GM18861 (cell line): ENCODE results near the gene TAGLN.

Experiments
- ATAC-seq: cut with Tn5 transposase; IDR thresholded peaks from one replicate; pipeline ENCODE4 v1.9.1; 2021; ENCODE audit not compliant: unreplicated experiment

TAGLN gene

DNA sequence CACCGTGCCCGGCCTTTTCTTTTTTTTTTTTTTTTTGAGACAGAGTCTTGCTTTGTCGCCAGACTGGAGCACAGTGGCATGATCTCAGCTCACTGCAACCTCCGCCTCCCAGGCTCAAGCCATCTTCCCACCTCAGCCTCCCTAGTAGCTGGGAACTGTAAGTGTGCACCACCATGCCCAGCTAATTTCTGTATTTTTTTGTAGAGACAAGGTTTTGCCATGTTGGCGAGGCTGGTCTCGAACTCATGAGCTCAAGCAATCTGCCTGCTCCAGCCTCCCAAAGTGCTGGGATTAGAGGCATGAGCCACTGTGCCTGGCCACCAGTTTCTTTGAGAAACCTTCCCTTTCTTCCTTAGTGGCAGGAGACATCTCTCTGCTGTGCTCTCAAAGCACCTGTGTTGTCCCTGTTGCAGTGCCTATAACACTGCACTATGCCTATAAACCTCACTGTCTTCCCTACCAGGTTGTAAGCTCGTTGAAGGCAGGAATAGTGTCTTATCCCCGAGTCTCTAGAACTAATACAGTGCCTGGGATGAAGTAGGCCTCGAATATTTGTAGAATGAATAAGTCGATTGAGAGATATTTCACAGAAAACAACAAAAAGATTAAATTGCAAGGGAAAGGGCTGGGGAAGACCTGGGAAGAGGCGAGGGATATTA, 13.7 kb downstream of the TAGLN start:
- no peak for ATAC-seq

DNA sequence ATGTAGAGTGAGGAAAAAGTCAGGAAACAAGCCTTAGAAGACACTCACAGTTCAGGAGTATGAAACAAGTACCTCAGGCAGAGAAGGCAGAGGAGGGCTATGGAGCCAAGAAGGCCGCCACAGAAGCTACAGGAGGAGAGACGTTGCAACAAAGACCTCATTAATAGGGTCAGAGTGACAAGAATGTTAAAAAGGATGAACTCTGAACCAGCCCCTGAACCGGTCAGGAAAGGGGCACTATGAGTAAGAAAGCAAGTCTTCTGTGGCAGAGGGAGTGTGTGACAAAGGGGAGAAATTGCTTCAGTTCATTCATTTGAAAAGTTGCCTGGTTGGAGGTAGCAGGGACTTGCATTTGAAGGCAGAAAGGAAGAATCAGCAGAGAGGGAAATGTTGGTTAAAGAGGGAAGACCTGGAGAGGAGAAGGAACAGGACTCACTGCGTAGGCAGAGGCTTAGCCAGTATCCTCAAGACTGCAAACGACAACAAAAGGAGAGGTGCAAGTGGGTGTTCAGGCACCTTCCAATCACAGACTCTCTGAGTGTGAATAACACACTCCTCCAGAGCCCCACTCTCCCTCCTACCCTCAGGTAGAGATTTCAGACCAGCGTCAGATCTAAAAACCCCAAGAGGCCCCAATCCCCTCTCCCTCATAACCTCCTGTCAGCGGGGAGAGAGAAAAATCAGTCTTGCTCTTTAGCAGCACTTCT, 15.4 kb downstream of the TAGLN start:
- ATAC-seq: no peak

DNA sequence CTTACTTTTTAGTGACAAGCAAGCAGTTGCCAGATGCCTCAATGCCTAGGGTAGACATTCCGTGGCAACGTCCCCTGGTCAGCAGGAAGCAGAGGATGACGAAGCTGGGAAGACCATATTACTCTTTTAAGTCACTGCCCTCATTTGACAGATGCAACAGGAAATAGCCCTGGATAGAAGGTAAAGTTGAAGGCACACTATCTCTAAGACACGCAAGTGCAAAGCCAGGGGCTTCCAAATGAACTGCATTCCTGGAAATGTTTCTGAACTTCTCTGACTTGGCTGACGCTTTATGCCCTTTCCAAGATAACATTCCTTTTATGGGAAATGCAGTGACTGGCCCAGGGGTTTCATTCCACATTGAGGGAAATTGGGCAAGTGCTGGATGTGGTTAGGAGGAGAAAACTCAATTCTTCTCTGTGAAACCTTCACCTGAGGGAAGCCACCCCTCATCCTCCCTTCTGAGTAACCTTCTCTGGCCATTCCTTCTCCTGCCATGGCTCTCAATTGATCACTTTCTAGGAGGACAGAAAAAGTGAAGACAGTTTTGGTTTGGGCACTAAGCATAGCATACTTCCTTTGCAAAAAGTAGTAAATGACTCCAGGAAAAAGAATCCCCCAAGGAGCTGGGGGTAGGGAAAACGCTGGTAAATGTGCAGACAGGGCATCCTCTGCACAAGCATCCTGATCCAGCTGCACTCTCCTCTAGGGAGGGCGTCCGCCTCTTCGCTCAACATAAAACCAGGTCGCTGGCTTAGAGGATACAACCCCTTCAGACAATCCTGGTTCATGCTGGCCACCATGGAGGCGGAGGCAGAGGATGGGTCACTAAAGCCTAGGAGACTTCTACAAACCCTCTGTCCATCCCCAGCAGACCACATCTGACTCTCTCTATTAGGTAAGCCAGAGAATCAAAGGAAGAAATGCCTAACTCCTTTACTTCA, 18.2 kb downstream of the TAGLN start:
- ATAC-seq: no peak

DNA sequence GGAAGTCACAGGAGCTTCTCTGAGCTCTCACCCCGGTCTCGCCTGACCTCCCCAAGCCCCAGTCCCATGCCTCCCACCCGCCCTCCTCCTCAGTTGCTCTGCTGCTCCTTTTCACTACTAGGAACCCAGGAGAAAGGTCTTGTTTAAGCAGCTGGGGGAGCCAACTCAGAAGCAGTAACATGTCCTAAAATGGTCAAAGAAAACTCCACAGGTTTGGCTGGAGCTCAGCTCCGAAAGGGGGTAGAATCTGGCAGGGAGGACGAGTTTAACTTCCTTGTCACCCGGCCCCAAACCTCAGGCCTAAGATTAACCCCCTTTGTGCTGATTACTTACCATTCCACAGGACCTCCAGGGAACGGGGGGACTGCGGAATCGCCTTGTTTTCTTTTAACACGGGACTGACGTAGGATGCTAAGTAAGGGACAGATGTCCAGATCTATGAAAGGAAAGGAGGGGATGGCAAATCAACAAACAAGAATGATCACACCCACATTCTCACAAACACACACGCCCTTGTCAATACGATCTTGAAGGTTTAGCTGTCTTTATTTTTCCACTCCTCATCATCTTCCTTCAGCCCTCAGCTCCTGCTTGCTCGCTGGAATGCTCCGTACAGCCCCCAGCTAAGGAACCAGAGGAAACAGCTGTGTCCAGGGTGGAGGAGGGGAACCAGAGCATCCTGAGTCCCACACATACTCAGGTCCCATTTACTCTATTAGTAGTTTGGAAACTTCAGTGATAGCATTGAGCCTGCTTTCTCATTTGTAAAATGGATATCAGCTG, 19.2 kb downstream of the TAGLN start:
- no peak for ATAC-seq

DNA sequence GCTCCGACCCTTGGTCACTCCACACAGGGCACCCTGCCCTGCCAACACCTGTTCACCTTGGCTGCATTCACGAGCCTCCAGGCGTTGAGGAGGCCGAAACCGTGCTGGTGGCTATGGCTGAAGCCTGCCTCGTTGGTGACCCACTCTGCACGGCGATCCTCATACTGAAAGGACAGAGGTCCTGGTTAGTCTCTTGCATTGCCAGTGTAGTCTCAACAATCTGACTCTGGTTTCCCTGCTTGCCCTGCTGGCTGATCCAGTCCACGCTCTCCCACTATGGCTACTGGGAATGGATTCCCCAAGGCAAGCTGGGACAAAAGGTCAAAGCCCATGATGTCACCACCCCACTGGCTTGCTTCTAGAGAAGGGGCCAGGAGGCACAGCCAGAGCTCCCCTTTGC, 19.8 kb downstream of the TAGLN start:
- no peak for ATAC-seq

DNA sequence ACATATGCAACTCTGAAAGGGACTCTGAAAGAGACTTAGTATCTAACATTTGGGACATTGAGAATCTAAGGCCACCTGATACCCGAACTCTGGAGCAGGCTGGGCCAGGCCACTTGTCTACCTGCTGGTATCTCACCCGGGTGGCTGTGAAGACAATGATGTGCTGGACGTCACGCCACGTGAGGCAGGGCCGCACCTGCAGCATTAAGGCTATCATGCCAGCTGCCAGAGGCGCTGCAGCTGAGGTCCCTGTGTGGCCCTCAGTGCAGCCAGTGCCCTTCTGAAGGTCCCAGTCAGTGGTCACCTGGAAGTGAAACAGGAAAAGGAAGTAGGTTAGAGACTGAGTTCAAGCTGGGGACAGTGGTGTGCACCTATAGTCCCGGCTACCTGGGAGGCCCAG, 20.3 kb downstream of the TAGLN start:
- no peak for ATAC-seq

DNA sequence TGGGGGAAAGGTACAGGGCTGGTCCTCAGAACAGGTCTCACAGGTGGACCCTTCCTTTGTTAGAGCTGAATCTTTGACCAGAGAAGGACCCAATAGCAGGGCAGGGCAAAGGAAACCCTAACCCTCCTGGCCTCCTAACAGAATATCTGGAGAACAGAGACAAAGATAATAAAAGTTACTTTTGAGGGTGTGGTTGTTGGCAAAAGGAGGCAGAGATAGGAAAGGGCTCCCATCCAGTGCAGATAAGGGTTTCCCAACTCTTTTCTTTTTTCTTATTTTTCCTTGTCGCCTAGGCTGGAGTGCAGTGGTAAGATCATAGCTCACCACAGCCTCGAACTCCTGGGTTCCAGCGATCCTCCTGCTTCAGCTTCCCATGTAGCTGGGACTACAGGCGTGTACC, 20.8 kb downstream of the TAGLN start:
- ATAC-seq: no peak

DNA sequence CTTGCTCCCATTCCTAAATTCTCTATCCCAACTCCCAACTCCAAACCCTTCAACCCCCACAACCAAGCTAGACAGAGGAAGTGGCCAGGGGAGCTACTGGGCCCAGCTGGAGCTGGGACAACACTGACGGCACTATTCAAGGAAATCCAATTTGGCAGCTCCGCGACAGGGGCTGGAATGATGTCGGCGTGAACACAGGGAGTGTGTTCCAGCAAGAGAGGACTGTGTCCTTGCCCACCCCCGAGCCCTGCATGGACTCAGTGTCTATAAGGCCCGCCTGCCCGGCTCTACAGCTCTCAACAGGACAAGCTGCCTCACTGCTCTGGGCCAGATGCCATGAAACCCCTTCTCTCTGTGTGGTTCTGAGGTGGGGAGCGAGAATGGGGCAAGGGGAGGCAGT, 21.4 kb downstream of the TAGLN start:
- ATAC-seq: no peak

DNA sequence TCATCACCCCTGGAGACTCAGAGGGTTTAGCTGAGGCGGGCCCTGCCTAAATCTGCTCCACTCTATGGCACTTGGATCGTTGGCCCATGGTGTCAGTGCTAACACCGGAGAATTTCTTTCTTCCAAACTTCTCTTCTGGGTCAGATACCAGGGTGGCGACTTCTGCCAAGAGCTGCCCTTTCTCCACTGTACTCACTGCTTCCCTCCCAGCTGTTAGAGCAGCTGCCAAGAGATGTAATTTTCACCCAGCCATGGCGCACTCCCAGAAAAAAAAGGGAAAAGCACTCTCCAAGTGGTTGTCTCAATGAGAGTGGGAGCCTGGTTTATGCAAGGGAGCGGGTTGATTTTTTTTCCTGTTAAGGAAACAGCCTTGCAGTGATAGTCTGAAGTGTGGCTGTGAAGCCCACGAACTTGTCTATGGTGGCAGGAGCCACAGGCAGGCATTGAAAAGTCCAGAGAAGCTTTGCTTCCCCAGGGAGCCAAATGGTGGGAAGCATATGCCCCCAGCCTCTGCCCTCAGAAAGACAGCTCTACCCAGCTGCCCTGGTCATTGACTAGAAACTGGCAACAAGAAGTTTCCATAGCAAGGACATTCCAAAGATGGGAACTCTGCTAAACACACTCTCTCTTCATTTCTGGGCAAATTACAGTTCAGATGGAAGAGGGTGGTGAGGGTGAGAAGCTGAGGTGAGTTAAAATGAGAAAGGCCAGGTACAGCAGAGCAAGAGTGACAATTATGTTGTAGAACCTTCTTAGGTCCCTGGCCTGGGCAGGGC, 22.0 kb downstream of the TAGLN start:
- ATAC-seq: no peak

DNA sequence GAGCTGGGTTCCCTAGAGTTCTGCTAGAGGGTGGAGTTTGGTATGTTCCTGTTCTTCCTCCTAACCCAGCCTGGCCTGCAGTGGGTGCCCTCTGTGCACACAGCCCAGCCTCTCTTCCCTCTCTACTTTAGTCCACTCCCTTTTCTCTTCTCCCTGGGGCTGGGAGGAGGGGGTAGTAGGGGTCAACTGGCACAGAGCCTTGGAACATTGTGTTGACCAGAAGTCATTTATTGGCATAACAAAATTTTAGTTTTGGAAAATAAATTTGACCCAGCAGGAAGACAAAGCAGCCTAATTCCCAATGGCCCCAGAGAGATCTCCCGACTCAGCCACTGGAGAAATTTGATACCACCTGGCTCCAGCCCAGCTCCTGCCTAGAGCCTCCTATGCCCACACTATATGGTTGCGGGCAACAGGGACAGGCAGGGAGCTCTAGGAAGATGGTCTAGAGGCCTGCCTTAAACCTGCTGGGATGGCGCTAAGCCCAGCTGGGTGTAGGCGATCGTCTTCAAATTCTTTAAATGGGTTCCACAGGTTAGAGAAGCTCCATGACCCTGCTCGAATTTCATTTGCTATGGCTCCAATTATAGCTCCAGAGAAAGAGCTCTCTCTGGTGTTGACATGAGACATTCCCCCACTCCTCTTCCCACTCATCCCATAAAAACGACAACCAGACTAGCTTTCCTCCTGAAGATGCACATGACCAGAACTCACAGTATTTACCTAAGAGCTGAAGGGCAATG, 22.8 kb downstream of the TAGLN start:
- ATAC-seq: no peak

DNA sequence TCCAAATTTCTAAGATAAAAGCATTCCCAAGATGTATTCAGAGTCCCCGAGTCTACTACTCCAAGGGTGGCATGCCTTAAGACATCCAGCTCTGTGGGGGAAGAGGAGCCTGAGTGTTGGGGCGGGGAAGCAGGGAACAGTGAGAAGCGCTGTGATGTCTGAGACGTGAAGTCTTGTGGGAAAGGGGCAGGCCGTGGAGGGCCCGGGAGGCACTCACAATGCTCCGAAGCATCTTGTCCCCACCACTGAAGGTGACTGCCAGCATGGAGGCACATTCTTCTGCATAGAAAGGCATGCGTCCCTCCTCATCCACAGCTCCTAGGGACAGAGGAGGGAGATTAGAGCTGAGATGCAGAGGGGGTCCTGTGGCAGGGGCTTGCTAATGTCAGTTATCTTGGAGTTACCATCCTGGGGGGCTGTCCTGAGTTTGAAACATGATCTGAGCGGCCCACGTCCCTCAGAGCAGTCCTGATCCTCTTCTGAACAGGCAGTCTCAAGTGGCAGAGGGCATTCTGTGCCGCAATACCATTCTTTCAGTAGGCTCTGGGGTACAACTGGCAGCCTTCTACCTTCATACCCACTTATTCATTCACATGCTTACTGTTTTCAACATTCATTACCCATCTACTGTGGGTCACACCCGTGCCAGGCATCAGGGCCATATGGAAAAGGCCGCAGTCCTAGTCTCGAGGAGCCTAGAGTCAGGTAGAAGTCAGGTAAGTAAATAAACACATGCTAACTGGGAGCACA, 24.0 kb downstream of the TAGLN start:
- no peak for ATAC-seq

DNA sequence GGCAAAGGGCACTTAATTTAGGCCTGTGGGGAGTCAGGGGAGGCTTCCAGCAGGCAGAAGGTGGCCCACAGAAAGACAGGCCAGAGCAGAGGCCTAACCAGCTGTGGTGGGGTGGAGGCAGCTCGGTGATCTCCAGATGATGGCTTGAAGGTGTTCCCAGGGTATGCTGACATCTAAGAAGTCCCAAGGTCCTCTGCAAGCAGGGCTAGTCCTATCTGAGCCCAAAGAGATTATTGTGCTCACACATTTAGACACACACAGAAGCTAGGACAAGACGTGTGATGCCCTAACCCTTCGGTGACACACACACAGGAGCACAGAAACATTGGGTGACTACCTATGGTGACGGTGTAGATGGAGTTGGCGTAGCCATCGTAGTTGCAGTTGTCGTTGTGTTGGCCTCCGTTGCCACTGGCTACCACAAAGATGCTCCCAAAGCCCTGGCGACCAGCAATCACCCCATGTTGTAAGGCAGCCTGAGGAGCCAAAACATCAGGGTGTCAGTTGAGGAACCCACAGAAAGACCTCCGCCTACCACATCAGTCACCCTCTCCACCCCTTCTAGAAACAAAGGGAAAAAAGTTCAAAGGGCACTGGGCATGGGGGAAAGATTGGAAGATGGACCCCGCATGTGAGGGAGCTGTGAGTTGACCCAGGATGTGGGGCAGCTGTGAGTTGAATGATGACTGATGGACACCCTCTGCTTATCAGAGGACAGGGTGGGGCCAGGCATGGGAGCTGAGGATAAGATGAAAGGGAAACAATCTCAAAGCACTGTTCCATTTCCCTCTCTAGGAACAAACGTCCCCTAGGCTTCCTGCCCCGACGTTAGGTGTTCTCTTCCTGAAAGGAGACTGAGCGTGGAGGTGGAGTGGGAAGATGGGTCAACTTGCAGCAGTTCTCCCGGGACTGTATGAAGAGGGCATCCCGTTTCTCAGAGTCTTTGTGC, 24.8 kb downstream of the TAGLN start:
- no peak for ATAC-seq

DNA sequence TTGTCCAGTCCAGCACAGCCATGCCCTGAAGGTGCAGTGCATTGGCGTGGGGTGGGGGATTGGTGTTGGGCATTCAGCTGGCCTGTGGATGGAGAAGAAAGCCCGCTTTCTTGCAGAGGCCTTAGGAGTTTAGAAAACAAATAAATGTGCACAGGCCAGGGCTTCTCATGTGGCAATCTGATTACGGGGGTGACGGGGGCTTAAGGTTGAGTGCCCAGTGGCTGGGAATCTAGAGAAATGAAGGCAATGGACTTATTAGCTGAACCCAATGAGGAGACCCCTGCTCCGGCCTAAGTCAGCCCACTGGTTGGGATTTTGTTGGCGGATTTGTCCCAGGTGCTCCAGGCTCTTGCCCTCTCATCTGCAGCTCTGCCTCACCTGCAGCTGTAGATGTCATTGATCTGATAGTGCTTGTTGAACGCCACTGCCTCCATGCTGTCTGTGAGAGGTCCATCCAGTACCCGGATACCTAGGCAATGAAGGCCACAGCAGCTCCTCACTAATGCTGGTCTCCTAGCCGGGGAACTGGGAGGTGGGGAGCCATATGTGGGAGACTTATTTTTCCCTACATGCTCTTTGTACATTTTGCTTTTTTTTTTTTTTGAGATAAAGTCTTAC, 26.5 kb downstream of the TAGLN start:
- ATAC-seq: no peak

DNA sequence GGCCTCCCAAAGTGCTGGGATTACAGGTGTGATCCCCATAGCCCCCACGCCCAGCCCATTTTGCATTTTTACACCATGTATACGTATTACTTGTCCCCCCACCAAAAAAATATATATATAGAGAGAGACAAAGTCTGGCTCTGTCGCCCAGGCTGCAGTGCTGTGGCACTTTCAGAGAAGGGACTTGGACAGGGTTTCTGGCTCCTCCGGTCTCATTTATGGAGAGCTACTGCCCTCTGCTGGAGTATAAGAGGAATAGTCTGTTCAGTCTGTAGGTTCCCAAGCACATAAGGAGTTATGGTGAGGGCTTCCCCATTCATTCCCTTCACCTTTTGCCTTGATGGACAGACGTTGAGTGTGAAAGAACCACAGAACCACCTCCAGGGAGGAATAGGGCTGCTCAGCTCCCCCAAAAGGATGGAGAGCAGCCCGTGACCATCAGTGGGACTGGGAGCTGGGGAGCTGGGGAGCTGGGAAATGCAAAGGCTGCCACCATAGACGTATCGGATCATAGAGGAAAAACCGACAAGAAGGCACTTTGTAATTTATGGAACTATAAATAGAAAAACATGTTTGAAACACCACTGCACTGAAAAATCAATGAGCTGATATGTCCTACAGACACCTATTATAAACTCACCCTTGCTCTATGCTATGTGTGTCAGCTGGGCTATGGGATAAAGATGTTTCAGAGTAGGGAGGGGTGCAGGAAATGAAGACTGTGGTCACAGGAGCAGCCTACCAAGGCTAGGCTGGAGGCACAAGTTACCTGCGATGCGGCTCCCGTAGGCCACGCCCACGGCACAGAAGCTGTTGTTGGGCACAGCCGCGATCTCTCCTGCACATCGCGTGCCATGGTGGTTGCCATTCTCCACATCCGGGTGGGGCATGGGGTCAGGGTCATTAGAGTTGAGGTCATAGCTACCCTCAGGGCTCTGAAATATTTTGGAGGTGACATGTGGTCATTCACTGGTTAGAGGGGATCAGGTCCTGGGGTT, 27.5 kb downstream of the TAGLN start:
- ATAC-seq: no peak

DNA sequence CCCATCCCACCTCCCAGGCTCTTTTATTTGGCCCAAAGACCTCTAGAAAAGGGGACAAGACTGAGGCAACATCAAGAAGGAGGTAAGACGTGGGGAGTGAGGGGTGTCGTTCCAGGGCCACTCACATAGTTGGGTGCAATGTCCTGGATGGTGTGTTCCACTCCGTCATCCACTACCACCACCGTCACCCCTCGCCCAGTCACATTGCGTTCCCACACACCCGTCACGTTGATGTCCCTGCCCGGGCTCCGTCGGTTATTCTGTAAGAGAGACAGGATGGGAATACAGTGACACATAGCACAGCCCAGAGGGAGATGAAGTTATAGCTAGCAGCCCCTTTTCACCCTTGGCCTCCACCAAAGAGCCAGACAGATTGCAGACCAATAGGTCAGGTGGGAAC, 28.9 kb downstream of the TAGLN start:
- ATAC-seq: no peak

DNA sequence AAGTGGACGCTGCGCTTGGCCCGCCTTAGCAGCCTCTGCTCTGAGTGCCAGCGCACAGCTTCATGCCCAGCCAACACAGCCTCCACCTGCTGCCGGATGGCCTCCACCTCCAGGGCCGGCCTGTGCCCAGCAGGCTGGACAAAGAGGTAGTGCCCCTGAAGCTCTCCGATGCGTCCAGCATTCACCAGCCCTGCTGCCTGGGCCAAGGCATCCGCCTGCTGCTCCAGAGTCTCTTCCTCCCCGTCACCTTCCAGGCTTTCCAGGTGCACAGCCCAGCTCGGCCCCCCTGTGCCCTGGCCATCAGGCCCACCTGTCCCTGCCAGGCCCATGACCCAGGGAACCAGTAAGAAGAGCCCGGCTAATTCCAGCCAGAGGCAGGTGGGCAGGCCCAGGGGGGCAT, 30.2 kb downstream of the TAGLN start:
- ATAC-seq: no peak
